HepG2 (cell line): Measurements from ENCODE around the gene DNLZ. TPM values are rescaled to one million over a fixed set of nuclear protein-coding genes. Genes with fewer than 3 reads are reported as not detected.

ENCODE experiments used
- ATAC-seq: fragments of 200-7000 bp; cut with Tn5 transposase; 3 replicates; pipeline ENCODE4 v1.9.1; 2020; ENCODE audit warnings: mild to moderate bottlenecking, moderate library complexity
- BruUV-seq: library from RNA; stranded (reverse); fragments of 400-500 nt; replicated peaks from 2 replicates; lab custom pipeline; 2021; lab: Mats Ljungman, UMichigan
- CTCF ChIA-PET: fragments of 300-600 bp; formaldehyde crosslinking; extraction: SDS; loops from one replicate; lab custom pipeline; 2021; ENCODE audit warnings: low total read pairs, inconsistent platforms, low intra/inter-chr PET ratio; lab: Yijun Ruan, JAX
- POLR2A ChIA-PET: fragments of 350-600 bp; sonication (Branson Sonifier 250); formaldehyde crosslinking; loops from one replicate; lab custom pipeline; 2020; ENCODE audit warnings: antibody characterized with exemption, inconsistent platforms; lab: Yijun Ruan, JAX
- DNase-seq: peaks from one replicate; pipeline ENCODE4 v3.0.0-alpha.2; 2015; ENCODE audit warnings: low spot score
- FAIRE-seq: peaks from 3 replicates; lab custom pipeline; 2011; peaks lifted over from hg19 to GRCh38; lab: Jason Lieb, UNC
- H2AFZ ChIP-seq: one replicate; pipeline ENCODE4 v1.6.1; 2011; ENCODE audit warnings: low read length, inconsistent platforms
- H3K27ac ChIP-seq: fragments of 300-600 bp; 3 replicates; pipeline ENCODE4 v1.8.0; 2011; ENCODE audit warnings: mixed run types, mild to moderate bottlenecking, mixed read lengths, low read length, inconsistent platforms; ENCODE audit not compliant: insufficient read depth; ENCODE audit errors: extremely low read length
- H3K27me3 ChIP-seq, 2 experiments: fragments of 200-600 bp in 1 of 2; 2 replicates in 1 of 2; 3 replicates in 1 of 2; pipeline versions ENCODE4 v1.6.0 to v1.8.0; 2011; ENCODE audit warnings: low read length in 2 of 2, mild to moderate bottlenecking in 2 of 2, moderate library complexity in 2 of 2, inconsistent platforms in 1 of 2; ENCODE audit not compliant: insufficient read depth in 2 of 2, control insufficient read depth in 1 of 2
- H3K36me3 ChIP-seq, 2 experiments: fragments of 200-600 bp in 1 of 2; replicated peaks in 1 of 2; 2 replicates in 1 of 2; 3 replicates in 1 of 2; pipeline versions ENCODE4 v1.5.1 to v1.8.0; 2011; ENCODE audit warnings: low read length in 2 of 2, inconsistent platforms in 1 of 2; ENCODE audit not compliant: insufficient read depth in 2 of 2, control insufficient read depth in 1 of 2
- H3K4me1 ChIP-seq: 2 replicates; pipeline ENCODE4 v1.5.1; 2012; ENCODE audit warnings: low read length, inconsistent platforms; ENCODE audit not compliant: insufficient read depth
- H3K4me2 ChIP-seq: 2 replicates; pipeline ENCODE4 v1.6.0; 2011; ENCODE audit warnings: low read depth, low read length, inconsistent platforms
- H3K4me3 ChIP-seq, 3 experiments: fragments of 200-600 bp in 1 of 3; sonication (generic), shearing (Covaris generic) in 1 of 3; replicated peaks in 1 of 3; 2 replicates each; pipeline ENCODE4 v1.5.1; 2011 to 2016; ENCODE audit warnings: low read length in 3 of 3, inconsistent platforms in 2 of 3, low read depth in 2 of 3, mild to moderate bottlenecking in 2 of 3, control low read depth in 1 of 3, mixed read lengths in 1 of 3; ENCODE audit not compliant: insufficient read depth in 1 of 3
- H3K79me2 ChIP-seq: one replicate; pipeline ENCODE4 v1.6.1; 2011; ENCODE audit warnings: low read length, inconsistent platforms; ENCODE audit not compliant: insufficient read depth
- H3K9ac ChIP-seq: 2 replicates; pipeline ENCODE4 v1.6.0; 2011; ENCODE audit warnings: mild to moderate bottlenecking, low read depth, low read length, inconsistent platforms; ENCODE audit not compliant: insufficient read depth
- H3K9me3 ChIP-seq: 2 replicates; pipeline ENCODE4 v1.5.1; 2012; ENCODE audit warnings: mild to moderate bottlenecking, low read length
- H4K20me1 ChIP-seq: 2 replicates; pipeline ENCODE4 v1.6.0; 2011; ENCODE audit warnings: inconsistent platforms, mild to moderate bottlenecking, low read length, moderate library complexity; ENCODE audit not compliant: insufficient read depth
- BCLAF1 ChIP-seq: fragments of 450-650 bp; IDR thresholded peaks from 2 replicates; pipeline ENCODE4 v1.6.1; 2017; ENCODE audit warnings: mild to moderate bottlenecking
- CHCHD3 ChIP-seq: sonication (generic); formaldehyde crosslinking; IDR thresholded peaks from 2 replicates; pipeline ENCODE4 v1.8.0; 2022; ENCODE audit warnings: mild to moderate bottlenecking, missing genetic modification reagents, moderate library complexity
- FIP1L1 ChIP-seq: fragments of 200-400 bp; formaldehyde crosslinking; IDR thresholded peaks from 2 replicates; pipeline ENCODE4 v1.6.1; 2018; ENCODE audit warnings: low read depth, mild to moderate bottlenecking, low read length, moderate library complexity, borderline replicate concordance; ENCODE audit not compliant: insufficient read depth
- HNF4A ChIP-seq: sonication (generic); formaldehyde crosslinking; IDR thresholded peaks from 2 replicates; pipeline ENCODE4 v1.4.0; 2020; ENCODE audit warnings: missing genetic modification reagents
- HNRNPH1 ChIP-seq: fragments of 200-400 bp; formaldehyde crosslinking; optimal IDR thresholded peaks from 2 replicates; pipeline ENCODE3; 2017; ENCODE audit warnings: mild to moderate bottlenecking, low read depth, low read length
- MTF2 ChIP-seq: sonication (generic); formaldehyde crosslinking; IDR thresholded peaks from 2 replicates; pipeline ENCODE4 v1.5.0; 2020; ENCODE audit warnings: missing genetic modification reagents, borderline replicate concordance
- TCF7L2 ChIP-seq: IDR thresholded peaks from 2 replicates; pipeline ENCODE4 v1.6.1; 2011; ENCODE audit warnings: mild to moderate bottlenecking, low read depth, low read length, moderate library complexity
- ZNF12 ChIP-seq: sonication (generic); formaldehyde crosslinking; IDR thresholded peaks from 2 replicates; pipeline ENCODE4 v1.5.0; 2020; ENCODE audit warnings: missing genetic modification reagents
- ZNF225 ChIP-seq: sonication (generic); formaldehyde crosslinking; IDR thresholded peaks from 2 replicates; pipeline ENCODE4 v1.4.0; 2020; ENCODE audit warnings: mild to moderate bottlenecking, missing genetic modification reagents
- ZNF230 ChIP-seq: sonication (generic); formaldehyde crosslinking; IDR thresholded peaks from 2 replicates; pipeline ENCODE4 v1.4.0; 2020; ENCODE audit warnings: mild to moderate bottlenecking, missing genetic modification reagents
- ZNF549 ChIP-seq: sonication (generic); formaldehyde crosslinking; IDR thresholded peaks from 2 replicates; pipeline ENCODE4 v1.5.0; 2020; ENCODE audit warnings: missing genetic modification reagents
- WGBS: methylation state at CpG from one replicate; pipeline ENCODE4 v1.1.6; 2017; ENCODE audit warnings: low lambda C conversion rate; 5-methylcytosine and 5-hydroxymethylcytosine counted together
- in situ Hi-C: cut with HindIII; loops from 2 replicates; pipeline ENCODE4 v1.10.0; 2017; ENCODE audit warnings: low pct_unique_long_range_greater_than_20kb; ENCODE audit not compliant: extremely low pct_ligation_motif_present
- intact Hi-C: fragments of 100-400 bp; cut with micrococcal nuclease; formaldehyde crosslinking; loops from one replicate; pipeline ENCODE4 v1.10.0; 2022; ENCODE audit not compliant: unreplicated experiment
- polyA plus RNA-seq, 8 experiments: library from polyadenylated mRNA; depleted of rRNA in 3 of 8; stranded (reverse) in 7 of 8; unstranded in 1 of 8; fragments of >200 nt; fragmentation: Illumina TruSeq in 4 of 8; extraction: Trizol in 4 of 8; gene quantifications; 2 replicates each; pipeline versions ENCODE4 v1.2.1 to v1.2.3, GENCODE V29; 2011 to 2016; ENCODE audit warnings: low read depth in 4 of 8, missing spikeins in 1 of 8, mixed read lengths in 1 of 8; ENCODE audit not compliant: insufficient read depth in 1 of 8
- total RNA-seq, 5 experiments: library from RNA; depleted of rRNA; stranded (reverse); fragments of >200 nt; fragmentation: Illumina TruSeq; extraction: Trizol; gene quantifications; 2 replicates each; pipeline ENCODE4 v1.2.3, GENCODE V29; 2016; ENCODE audit warnings: low read depth in 1 of 5
- TF ChIP-seq, protein P1 (sequence below): sonication (generic); formaldehyde crosslinking; conservative IDR thresholded peaks from 2 replicates; pipeline ENCODE4 v1.4.0; 2020; ENCODE audit warnings: missing genetic modification reagents
- TF ChIP-seq, protein P2 (sequence below): sonication (generic); formaldehyde crosslinking; IDR thresholded peaks from 2 replicates; pipeline ENCODE4 v1.4.0; 2020; ENCODE audit warnings: mild to moderate bottlenecking, missing genetic modification reagents, borderline replicate concordance
- TF ChIP-seq, protein P3 (sequence below): sonication (generic); formaldehyde crosslinking; IDR thresholded peaks from 2 replicates; pipeline ENCODE4 v1.4.0; 2020; ENCODE audit warnings: missing genetic modification reagents

DNLZ gene
- total and polyA plus RNA-seq, 2 of the 13 experiments (the other 11 are each of a cell fraction or from before 2014, with no cell fraction given) = 3.4 to 8.0 TPM

- ChIA-PET POLR2A (no interaction called here), CTCF (no interaction called here)
- in situ Hi-C loops = no loop called here
- Histone ChIP-seq H3K27me3 (no peaks in the 10 kb centered on the region; a peak in 1 of 5 replicates), H3K36me3 (peaks cover 28 to 49% of the 10 kb centered on the region in 2 experiments), H4K20me1 (peaks cover 8% of the 10 kb centered on the region), H3K27ac (no peak overlapping the region), H3K79me2 (peaks cover 49% of the 10 kb centered on the region), H3K4me2 (no peak overlapping the region), H3K4me3 (no peak overlapping the region), H3K4me1 (peaks cover 36% of the 10 kb centered on the region), H3K9ac (no peak overlapping the region), H3K9me3 (no peaks in the 10 kb centered on the region), H2AFZ (no peak overlapping the region)
- FAIRE-seq (no peak), ATAC-seq (no peak), DNase-seq (no peak)
- intact Hi-C loops = no loop called here
- WGBS = 97% methylated on average over 9 of the region's 9 CpGs
- no TSS peak for BruUV-seq
- TF ChIP-seq MTF2 (CRISPR knock-in tag) (no peak), ZNF12 (CRISPR knock-in tag) (no peak), ZNF230 (CRISPR knock-in tag) (no peak), ZNF225 (CRISPR knock-in tag) (no peak), BCLAF1 (no peak), TCF7L2 (no peak), ZNF549 (no peak), CHCHD3 (CRISPR knock-in tag) (no peak), FIP1L1 (no peak), HNF4A (CRISPR knock-in tag) (no peak), HNRNPH1 (no peak)
- TF ChIP-seq, protein P1, sequence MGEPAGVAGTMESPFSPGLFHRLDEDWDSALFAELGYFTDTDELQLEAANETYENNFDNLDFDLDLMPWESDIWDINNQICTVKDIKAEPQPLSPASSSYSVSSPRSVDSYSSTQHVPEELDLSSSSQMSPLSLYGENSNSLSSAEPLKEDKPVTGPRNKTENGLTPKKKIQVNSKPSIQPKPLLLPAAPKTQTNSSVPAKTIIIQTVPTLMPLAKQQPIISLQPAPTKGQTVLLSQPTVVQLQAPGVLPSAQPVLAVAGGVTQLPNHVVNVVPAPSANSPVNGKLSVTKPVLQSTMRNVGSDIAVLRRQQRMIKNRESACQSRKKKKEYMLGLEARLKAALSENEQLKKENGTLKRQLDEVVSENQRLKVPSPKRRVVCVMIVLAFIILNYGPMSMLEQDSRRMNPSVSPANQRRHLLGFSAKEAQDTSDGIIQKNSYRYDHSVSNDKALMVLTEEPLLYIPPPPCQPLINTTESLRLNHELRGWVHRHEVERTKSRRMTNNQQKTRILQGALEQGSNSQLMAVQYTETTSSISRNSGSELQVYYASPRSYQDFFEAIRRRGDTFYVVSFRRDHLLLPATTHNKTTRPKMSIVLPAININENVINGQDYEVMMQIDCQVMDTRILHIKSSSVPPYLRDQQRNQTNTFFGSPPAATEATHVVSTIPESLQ = no peak
- TF ChIP-seq, protein P2, sequence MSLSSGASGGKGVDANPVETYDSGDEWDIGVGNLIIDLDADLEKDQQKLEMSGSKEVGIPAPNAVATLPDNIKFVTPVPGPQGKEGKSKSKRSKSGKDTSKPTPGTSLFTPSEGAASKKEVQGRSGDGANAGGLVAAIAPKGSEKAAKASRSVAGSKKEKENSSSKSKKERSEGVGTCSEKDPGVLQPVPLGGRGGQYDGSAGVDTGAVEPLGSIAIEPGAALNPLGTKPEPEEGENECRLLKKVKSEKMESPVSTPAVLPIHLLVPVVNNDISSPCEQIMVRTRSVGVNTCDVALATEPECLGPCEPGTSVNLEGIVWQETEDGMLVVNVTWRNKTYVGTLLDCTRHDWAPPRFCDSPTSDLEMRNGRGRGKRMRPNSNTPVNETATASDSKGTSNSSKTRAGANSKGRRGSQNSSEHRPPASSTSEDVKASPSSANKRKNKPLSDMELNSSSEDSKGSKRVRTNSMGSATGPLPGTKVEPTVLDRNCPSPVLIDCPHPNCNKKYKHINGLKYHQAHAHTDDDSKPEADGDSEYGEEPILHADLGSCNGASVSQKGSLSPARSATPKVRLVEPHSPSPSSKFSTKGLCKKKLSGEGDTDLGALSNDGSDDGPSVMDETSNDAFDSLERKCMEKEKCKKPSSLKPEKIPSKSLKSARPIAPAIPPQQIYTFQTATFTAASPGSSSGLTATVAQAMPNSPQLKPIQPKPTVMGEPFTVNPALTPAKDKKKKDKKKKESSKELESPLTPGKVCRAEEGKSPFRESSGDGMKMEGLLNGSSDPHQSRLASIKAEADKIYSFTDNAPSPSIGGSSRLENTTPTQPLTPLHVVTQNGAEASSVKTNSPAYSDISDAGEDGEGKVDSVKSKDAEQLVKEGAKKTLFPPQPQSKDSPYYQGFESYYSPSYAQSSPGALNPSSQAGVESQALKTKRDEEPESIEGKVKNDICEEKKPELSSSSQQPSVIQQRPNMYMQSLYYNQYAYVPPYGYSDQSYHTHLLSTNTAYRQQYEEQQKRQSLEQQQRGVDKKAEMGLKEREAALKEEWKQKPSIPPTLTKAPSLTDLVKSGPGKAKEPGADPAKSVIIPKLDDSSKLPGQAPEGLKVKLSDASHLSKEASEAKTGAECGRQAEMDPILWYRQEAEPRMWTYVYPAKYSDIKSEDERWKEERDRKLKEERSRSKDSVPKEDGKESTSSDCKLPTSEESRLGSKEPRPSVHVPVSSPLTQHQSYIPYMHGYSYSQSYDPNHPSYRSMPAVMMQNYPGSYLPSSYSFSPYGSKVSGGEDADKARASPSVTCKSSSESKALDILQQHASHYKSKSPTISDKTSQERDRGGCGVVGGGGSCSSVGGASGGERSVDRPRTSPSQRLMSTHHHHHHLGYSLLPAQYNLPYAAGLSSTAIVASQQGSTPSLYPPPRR (CRISPR knock-in tag) = no peak
- TF ChIP-seq, protein P3, sequence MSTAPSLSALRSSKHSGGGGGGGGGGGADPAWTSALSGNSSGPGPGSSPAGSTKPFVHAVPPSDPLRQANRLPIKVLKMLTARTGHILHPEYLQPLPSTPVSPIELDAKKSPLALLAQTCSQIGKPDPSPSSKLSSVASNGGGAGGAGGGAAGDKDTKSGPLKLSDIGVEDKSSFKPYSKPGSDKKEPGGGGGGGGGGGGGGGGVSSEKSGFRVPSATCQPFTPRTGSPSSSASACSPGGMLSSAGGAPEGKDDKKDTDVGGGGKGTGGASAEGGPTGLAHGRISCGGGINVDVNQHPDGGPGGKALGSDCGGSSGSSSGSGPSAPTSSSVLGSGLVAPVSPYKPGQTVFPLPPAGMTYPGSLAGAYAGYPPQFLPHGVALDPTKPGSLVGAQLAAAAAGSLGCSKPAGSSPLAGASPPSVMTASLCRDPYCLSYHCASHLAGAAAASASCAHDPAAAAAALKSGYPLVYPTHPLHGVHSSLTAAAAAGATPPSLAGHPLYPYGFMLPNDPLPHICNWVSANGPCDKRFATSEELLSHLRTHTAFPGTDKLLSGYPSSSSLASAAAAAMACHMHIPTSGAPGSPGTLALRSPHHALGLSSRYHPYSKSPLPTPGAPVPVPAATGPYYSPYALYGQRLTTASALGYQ (CRISPR knock-in tag) = no peak
Observed at GRCh38 chr9:136412962-136413361, 49.4 kb upstream of the DNLZ start.
